Fibroblast of the aortic adventitia (primary cell): ENCODE results near the gene ODAM. TPM values are rescaled to one million over a fixed set of nuclear protein-coding genes. Genes with fewer than 3 reads are reported as not detected.

Experiments
- DNase-seq: peaks from one replicate; pipeline ENCODE4 v3.0.0-alpha.2; 2010; ENCODE audit warnings: low read depth
- H3K4me3 ChIP-seq: 2 replicates; pipeline ENCODE4 v1.5.1; 2011; ENCODE audit warnings: low read depth, mild to moderate bottlenecking, control low read depth, low read length, moderate library complexity
- total RNA-seq: library from RNA; depleted of rRNA; stranded (reverse); fragments of >200 nt; gene quantifications from 2 replicates; pipeline ENCODE4 v1.2.3, GENCODE V29; 2012; ENCODE audit warnings: low replicate concordance
- TF ChIP-seq, protein P1 (sequence below): IDR thresholded peaks from 2 replicates; pipeline ENCODE4 v1.5.1; 2011; ENCODE audit warnings: mild to moderate bottlenecking, low read length, control low read depth, inconsistent platforms; ENCODE audit not compliant: insufficient read depth

The ODAM gene, protein sequence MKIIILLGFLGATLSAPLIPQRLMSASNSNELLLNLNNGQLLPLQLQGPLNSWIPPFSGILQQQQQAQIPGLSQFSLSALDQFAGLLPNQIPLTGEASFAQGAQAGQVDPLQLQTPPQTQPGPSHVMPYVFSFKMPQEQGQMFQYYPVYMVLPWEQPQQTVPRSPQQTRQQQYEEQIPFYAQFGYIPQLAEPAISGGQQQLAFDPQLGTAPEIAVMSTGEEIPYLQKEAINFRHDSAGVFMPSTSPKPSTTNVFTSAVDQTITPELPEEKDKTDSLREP
- total RNA-seq, result not detected in 2 replicates

DNA sequence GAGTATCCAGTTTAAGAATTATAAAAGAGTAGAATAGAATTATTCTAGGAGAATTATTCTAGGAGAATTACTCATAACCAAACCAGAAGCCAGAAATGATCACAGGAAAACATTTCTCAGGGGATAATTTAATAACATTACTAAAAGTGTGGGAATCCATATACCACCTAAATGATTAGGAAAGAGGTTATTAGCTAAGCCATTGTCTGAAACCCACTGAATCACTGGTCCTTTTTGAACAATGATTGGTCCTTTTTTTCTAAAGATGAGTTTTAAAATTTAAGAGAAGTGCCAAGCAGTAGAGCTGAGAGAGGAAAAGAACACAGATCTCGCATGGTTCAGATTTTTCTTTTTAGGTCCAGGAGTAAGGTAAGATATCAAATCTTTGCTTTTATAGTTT is at the start of gene ODAM:
TSS of gene ODAM (plus strand) at position 301 of the 400 bp plus-strand sequence. CDS start 819 bp downstream, outside the sequence.
- DNase-seq, result no peak
- TF ChIP-seq, protein P1, sequence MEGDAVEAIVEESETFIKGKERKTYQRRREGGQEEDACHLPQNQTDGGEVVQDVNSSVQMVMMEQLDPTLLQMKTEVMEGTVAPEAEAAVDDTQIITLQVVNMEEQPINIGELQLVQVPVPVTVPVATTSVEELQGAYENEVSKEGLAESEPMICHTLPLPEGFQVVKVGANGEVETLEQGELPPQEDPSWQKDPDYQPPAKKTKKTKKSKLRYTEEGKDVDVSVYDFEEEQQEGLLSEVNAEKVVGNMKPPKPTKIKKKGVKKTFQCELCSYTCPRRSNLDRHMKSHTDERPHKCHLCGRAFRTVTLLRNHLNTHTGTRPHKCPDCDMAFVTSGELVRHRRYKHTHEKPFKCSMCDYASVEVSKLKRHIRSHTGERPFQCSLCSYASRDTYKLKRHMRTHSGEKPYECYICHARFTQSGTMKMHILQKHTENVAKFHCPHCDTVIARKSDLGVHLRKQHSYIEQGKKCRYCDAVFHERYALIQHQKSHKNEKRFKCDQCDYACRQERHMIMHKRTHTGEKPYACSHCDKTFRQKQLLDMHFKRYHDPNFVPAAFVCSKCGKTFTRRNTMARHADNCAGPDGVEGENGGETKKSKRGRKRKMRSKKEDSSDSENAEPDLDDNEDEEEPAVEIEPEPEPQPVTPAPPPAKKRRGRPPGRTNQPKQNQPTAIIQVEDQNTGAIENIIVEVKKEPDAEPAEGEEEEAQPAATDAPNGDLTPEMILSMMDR, result no peak
- H3K4me3 ChIP-seq, result no peak within 1 kb of the TSS

DNA sequence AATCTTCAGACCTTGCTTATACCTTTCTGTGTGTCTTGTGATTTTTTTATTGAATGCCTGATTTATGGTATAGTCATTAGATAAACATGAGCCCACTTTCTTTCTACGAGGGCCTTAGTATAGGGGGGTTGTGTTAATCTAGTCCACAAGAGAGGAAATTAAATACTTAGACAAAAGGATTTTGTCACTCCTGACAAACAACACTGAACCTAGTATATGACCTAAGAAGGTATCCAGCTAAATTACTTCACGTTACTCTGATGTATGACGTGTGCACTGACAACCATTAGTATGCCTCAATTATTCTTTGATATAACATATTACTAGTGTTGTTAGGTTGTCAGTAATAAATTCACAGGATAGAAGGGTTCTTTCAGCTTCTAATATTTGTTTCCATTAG is 44.3 kb upstream of the ODAM start:
- no peak overlapping the region for H3K4me3 ChIP-seq
- TF ChIP-seq, protein P1, result no peak
- no peak for DNase-seq

DNA sequence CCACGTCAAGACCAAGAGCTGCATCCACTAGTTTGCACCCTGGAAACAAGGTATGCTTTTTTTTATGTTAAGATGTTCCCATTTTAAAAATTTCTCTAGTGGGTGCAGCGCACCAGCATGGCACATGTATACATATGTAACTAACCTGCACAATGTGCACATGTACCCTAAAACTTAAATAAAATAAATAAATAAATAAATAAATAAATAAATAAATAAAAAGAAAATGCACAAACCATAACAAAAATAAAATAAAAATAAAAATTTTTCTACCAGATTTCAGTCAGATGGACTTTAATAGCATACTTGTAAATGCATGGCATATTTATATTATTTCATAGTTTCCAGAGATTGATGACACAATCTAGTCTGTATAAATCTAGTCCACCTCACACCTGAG is 43.4 kb upstream of the ODAM start:
- no peak for DNase-seq
- TF ChIP-seq, protein P1, result no peak
- no peak overlapping the region for H3K4me3 ChIP-seq

DNA sequence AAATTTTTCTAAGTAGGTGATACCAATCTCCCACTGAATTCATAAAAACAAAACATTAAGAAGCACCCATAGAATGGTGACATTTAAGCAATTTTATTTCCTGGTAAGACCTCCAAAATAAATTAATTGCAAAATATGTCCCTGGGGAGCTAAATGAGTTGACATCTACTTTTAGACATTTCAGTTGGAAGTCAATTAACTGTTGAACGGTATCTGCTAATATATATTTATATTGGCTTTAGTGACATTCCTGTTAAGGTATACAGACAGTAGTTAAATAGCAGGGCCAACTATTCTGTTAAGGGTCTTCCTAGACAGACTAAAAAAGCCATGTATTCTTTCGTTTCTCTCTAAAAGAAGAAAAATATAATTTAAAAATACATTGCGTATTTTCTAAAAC is 41.6 kb upstream of the ODAM start, which contains the start of gene PRR27:
TSS of gene PRR27 (plus strand) at position 301 of the 400 bp plus-strand sequence. CDS start 139 bp downstream, outside the sequence.
- TF ChIP-seq, protein P1, result no peak
- DNase-seq, result no peak
- no peak within 1 kb of the TSS for H3K4me3 ChIP-seq

DNA sequence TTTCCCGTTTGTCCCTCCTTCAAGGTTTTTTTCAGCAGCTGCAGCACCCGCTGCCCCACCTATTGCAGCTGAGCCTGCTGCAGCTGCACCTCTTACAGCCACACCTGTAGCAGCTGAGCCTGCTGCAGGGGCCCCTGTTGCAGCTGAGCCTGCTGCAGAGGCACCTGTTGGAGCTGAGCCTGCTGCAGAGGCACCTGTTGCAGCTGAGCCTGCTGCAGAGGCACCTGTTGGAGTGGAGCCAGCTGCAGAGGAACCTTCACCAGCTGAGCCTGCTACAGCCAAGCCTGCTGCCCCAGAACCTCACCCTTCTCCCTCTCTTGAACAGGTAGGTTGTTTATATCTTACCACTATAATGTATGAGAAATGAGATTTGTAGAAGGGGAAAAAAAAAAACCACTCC is 36.9 kb upstream of the ODAM start:
- no peak for DNase-seq
- TF ChIP-seq, protein P1, result no peak
- no peak overlapping the region for H3K4me3 ChIP-seq

DNA sequence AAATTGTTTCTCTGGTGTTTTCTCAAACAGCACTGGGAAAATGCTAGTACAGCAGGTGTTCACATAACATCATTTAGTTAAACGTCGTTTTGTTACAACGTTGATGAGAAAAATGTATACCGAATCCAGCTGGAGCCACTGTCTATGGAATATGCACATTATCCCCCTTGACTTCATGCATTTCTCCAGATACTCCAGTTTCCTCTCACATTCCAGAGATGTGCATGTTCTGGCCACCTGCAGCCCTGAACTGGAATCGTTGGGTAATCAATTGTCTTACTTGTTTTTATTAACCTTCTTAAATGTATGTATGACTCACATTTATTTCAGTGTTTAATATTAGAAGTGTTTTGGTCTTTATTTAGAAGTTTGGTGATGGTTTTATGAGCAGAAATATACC is 18.4 kb upstream of the ODAM start:
- H3K4me3 ChIP-seq, result no peak overlapping the region
- no peak for DNase-seq
- TF ChIP-seq, protein P1, result no peak
